Lower lobe of right lung (tissue), 2 donors: ENCODE data around the gene TMPRSS13. TPM values are rescaled to one million over a fixed set of nuclear protein-coding genes. Genes with fewer than 3 reads are reported as not detected.

Source experiments
- ATAC-seq, 2 donors: fragments of 200-7000 bp; cut with Tn5 transposase; one replicate each; pipeline ENCODE4 v1.9.1; 2020 to 2022; ENCODE audit warnings: mild to moderate bottlenecking in 2 of 2, moderate library complexity in 2 of 2
- DNase-seq: peaks from one replicate; pipeline ENCODE4 v3.0.0-alpha.2; 2020
- H3K27ac ChIP-seq: fragments of 200-600 bp; one replicate; pipeline ENCODE4 v1.8.0; 2022
- H3K27me3 ChIP-seq: fragments of 200-600 bp; one replicate; pipeline ENCODE4 v1.8.0; 2022; ENCODE audit warnings: low read depth
- H3K36me3 ChIP-seq: fragments of 200-600 bp; one replicate; pipeline ENCODE4 v1.8.0; 2022; ENCODE audit warnings: mild to moderate bottlenecking
- H3K4me1 ChIP-seq: fragments of 200-600 bp; one replicate; pipeline ENCODE4 v1.8.0; 2022
- H3K4me3 ChIP-seq: fragments of 200-600 bp; one replicate; pipeline ENCODE4 v1.8.0; 2022; ENCODE audit warnings: mild to moderate bottlenecking
- H3K9me3 ChIP-seq: fragments of 200-600 bp; one replicate; pipeline ENCODE4 v1.8.0; 2022
- intact Hi-C: fragments of 100-400 bp; cut with DNase I; formaldehyde crosslinking; loops from one replicate; pipeline ENCODE4 v1.11.0; 2022
- total RNA-seq: library from RNA; stranded (reverse); fragmentation: NEBNext Ultra II Directional; extraction: Animal tissue kit (Norgen Biotek cat#: 25700); gene quantifications from one replicate; pipeline ENCODE4 v1.2.1, GENCODE V29; 2021
- TF ChIP-seq, protein P1 (sequence below): fragments of 200-600 bp; IDR thresholded peaks from one replicate; pipeline ENCODE4 v1.8.0; 2022; ENCODE audit warnings: antibody characterized with exemption, mild to moderate bottlenecking
- donor health status: DM: no; HTN: yes; CAD: no; lungs with severe emphysema.

The TMPRSS13 gene
- total RNA-seq, 1 donor from 2014 or later: 7.0 TPM

GRCh38 chr11:117887431-117888138 lies 41.6 kb downstream of the TMPRSS13 start:
- no peaks in the 10 kb centered on the region for H3K27me3 ChIP-seq
- TF ChIP-seq, protein P1, sequence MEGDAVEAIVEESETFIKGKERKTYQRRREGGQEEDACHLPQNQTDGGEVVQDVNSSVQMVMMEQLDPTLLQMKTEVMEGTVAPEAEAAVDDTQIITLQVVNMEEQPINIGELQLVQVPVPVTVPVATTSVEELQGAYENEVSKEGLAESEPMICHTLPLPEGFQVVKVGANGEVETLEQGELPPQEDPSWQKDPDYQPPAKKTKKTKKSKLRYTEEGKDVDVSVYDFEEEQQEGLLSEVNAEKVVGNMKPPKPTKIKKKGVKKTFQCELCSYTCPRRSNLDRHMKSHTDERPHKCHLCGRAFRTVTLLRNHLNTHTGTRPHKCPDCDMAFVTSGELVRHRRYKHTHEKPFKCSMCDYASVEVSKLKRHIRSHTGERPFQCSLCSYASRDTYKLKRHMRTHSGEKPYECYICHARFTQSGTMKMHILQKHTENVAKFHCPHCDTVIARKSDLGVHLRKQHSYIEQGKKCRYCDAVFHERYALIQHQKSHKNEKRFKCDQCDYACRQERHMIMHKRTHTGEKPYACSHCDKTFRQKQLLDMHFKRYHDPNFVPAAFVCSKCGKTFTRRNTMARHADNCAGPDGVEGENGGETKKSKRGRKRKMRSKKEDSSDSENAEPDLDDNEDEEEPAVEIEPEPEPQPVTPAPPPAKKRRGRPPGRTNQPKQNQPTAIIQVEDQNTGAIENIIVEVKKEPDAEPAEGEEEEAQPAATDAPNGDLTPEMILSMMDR: no peak
- intact Hi-C loops: no loop called here

DNA sequence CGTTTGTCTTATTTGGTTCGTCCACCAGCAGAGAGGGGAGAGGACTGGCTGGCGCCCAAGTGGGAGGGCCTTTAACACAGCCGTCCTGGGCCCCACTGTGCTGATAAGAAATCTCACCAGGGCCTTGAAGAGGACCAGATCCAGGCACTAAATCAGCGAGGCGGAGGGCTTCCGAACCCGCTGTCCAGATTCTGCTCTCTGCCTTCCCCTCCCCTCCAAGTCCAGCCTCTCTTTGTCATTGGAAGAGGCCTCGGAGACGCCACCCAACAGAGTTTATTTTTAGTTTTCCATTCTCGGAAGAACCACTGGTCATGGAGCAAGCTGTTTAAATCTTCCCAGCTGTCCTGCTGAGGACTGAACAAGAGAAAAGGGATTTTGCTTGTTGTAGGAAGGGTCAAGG lies 43.4 kb downstream of the TMPRSS13 start:
- no peak for DNase-seq
- TF ChIP-seq, protein P1: no peak
- peaks cover 29% of the 10 kb centered on the region for H3K4me1 ChIP-seq
- no peaks in the 10 kb centered on the region for H3K9me3 ChIP-seq
- H3K36me3 ChIP-seq: no peaks in the 10 kb centered on the region
- H3K27me3 ChIP-seq: no peaks in the 10 kb centered on the region
- intact Hi-C loops: no loop called here
- H3K4me3 ChIP-seq: peak overlapping the region; percentile 7
- peak overlapping the region; percentile 58 for H3K27ac ChIP-seq
- ATAC-seq: peak; percentile 36 to 56

More at GRCh38 chr11:117887431-117888138, 41.6 kb downstream of the TMPRSS13 start:
- ATAC-seq (peak in 1 of 2 donors; percentile 47), DNase-seq (no peak)
- Histone ChIP-seq H3K9me3 (no peaks in the 10 kb centered on the region), H3K36me3 (no peaks in the 10 kb centered on the region), H3K4me1 (peaks cover 23% of the 10 kb centered on the region), H3K4me3 (no peak overlapping the region), H3K27ac (no peak overlapping the region)

- DNase-seq (no peak), ATAC-seq (no peak)
- Histone ChIP-seq H3K9me3 (no peaks in the 10 kb centered on the region), H3K4me3 (no peak overlapping the region), H3K27ac (no peak overlapping the region), H3K4me1 (peaks cover 29% of the 10 kb centered on the region), H3K27me3 (no peaks in the 10 kb centered on the region), H3K36me3 (no peaks in the 10 kb centered on the region)
- intact Hi-C loops: no loop called here
- TF ChIP-seq, protein P1: no peak
Observed at GRCh38 chr11:117884994-117885393, 44.2 kb downstream of the TMPRSS13 start.

DNA sequence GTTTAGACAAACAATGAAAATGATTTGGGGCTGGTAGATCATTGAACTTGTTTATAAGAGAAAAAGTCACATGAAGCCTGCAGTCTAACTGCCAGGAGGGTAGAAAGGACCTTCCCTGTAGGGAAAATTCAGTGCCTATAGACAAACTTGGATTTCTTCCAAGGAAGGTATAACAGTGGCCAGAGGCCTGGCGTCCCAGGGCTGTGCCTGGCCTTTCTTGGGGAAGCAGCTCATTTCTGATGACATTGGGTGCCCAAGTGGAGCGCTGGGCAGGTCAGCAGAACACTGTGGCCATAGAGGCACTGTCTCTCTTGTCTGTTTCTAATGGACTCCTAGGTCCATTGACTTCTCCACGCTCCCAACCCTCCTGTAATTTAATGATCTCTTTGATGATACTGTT lies 46.1 kb downstream of the TMPRSS13 start:
- no peak for ATAC-seq
- H3K27me3 ChIP-seq: peaks cover 16% of the 10 kb centered on the region
- intact Hi-C loops: no loop called here
- no peak overlapping the region for H3K27ac ChIP-seq
- no peak for DNase-seq
- no peaks in the 10 kb centered on the region for H3K9me3 ChIP-seq
- TF ChIP-seq, protein P1: no peak
- no peaks in the 10 kb centered on the region for H3K36me3 ChIP-seq
- no peak overlapping the region for H3K4me3 ChIP-seq
- peaks cover 29% of the 10 kb centered on the region for H3K4me1 ChIP-seq

- ATAC-seq (no peak), DNase-seq (no peak)
- Histone ChIP-seq H3K4me3 (no peak overlapping the region), H3K36me3 (no peaks in the 10 kb centered on the region), H3K4me1 (peaks cover 29% of the 10 kb centered on the region), H3K27ac (no peak overlapping the region), H3K27me3 (peaks cover 16% of the 10 kb centered on the region), H3K9me3 (no peaks in the 10 kb centered on the region)
- TF ChIP-seq, protein P1: no peak
- intact Hi-C loops: no loop called here
Observed at GRCh38 chr11:117882311-117882905, 46.8 kb downstream of the TMPRSS13 start.
